Mammary epithelial cell (primary cell): ENCODE data around the gene ALKBH7.
"Not testable (repeated sequence)": the region's sequence is repeated elsewhere in the genome, so short reads cannot be mapped to it uniquely, and the experiment has no call there.

Experiments
- EZH2 ChIP-seq: IDR thresholded peaks from 2 replicates; pipeline ENCODE4 v1.6.1; 2012; ENCODE audit warnings: low read length, inconsistent platforms, borderline replicate concordance
- TF ChIP-seq, protein P1 (sequence below), 2 donors: IDR thresholded peaks in 1 of 2; conservative IDR thresholded peaks in 1 of 2; 2 replicates each; pipeline ENCODE4 v1.5.1; 2011 to 2012; ENCODE audit warnings: inconsistent platforms in 2 of 2, low read length in 2 of 2, mild to moderate bottlenecking in 2 of 2, control low read depth in 1 of 2, low read depth in 1 of 2; ENCODE audit not compliant: insufficient read depth in 1 of 2; ENCODE audit errors: extremely low read depth in 1 of 2

DNA sequence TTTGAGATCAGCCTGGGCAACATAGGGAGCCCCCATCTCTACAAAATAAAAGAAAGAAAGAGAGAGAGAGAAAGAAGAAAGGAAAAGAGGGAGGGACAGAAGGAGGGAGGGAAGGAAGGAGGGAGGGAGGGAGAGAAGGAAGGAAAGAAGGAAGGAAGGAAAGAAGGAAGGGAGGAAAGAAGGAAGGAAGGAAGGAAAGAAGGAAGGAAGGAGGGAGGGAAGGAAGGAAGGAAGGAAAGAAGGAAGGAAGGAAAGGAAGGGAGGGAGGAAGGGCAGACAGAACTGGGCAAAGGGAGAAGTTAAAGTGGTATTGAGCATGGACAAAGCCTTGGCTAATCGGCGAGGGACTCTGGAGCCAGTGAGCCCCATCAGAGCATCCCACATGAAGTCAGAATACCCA is 23.3 kb upstream of the ALKBH7 start:
- TF ChIP-seq, protein P1, sequence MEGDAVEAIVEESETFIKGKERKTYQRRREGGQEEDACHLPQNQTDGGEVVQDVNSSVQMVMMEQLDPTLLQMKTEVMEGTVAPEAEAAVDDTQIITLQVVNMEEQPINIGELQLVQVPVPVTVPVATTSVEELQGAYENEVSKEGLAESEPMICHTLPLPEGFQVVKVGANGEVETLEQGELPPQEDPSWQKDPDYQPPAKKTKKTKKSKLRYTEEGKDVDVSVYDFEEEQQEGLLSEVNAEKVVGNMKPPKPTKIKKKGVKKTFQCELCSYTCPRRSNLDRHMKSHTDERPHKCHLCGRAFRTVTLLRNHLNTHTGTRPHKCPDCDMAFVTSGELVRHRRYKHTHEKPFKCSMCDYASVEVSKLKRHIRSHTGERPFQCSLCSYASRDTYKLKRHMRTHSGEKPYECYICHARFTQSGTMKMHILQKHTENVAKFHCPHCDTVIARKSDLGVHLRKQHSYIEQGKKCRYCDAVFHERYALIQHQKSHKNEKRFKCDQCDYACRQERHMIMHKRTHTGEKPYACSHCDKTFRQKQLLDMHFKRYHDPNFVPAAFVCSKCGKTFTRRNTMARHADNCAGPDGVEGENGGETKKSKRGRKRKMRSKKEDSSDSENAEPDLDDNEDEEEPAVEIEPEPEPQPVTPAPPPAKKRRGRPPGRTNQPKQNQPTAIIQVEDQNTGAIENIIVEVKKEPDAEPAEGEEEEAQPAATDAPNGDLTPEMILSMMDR (conservative IDR thresholded peaks at IDR 0.05 in 1 of 2, IDR thresholded peaks at IDR 0.05 in 1 of 2; ENCODE audit: extremely low read depth in 1 of 2, insufficient read depth in 1 of 2, low read depth in 1 of 2, low read length in 2 of 2) = not testable (repeated sequence)
- TF ChIP-seq EZH2 = not testable (repeated sequence)
